GM19467 (cell line): ENCODE measurements around the gene AAMDC.
"Not testable (repeated sequence)": the region's sequence is repeated elsewhere in the genome, so short reads cannot be mapped to it uniquely, and the experiment has no call there.

Experiments used
- ATAC-seq: cut with Tn5 transposase; IDR thresholded peaks from one replicate; pipeline ENCODE4 v1.9.1; 2021; ENCODE audit warnings: mild to moderate bottlenecking, moderate library complexity; ENCODE audit not compliant: unreplicated experiment

AAMDC gene

DNA sequence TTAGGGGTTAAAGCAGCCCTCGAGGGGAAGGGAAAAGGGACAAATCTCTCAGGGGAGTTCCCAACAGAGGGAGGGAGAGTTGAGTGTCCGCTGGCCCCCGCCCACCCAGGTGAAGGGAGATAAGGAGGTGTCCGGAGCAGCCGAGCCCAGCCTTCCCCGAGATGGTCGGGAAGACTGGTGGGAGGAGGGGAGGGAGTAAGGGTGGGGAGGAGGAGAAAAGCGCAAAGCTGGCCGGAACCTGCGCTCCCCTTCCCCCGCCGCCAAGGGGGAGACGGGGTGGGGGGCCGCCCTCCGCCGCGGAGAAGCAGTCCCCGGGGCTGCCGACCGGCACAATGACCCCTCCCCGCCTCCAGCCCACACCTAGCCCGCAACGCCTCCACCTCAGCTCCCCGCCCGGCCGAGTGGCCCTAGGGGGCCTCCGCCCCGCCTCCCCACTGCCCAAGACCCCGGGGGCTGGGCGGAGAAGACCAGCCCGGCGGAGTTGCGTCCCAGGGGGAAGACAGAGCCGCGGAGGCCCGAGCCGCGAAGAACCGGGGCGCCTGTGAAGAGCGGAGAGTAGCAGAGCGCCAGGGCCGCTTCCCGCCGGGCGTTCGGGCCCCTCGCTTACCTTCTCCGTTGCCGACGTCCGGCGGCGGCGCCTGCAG lies 901 bp upstream of the AAMDC start:
- peak; percentile 22 for ATAC-seq

DNA sequence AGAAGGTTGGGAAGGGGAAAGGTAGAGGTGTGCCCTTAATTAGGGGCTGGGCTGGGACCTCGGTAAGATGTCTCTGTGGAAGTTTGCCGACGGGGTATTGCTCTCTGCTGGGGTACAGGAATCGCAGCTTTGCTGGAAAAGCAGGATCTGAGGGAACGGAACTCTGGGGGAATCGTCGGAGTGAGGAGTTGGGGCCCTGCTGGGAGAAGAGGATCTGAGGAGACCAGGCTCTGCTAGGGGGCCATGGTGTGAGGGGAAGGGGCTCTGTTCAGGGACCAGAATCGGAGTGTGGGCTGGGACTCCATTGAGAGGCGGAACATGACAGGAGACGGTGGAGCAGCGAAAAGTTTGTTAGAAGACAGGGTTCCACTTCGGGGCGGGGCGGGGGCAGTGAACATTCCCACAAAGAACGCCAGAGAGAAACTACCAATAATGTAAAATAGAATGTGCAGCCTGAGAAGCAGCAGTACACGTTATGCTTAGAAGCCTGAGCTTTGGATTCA lies 456 bp downstream of the AAMDC start:
- no peak for ATAC-seq

DNA sequence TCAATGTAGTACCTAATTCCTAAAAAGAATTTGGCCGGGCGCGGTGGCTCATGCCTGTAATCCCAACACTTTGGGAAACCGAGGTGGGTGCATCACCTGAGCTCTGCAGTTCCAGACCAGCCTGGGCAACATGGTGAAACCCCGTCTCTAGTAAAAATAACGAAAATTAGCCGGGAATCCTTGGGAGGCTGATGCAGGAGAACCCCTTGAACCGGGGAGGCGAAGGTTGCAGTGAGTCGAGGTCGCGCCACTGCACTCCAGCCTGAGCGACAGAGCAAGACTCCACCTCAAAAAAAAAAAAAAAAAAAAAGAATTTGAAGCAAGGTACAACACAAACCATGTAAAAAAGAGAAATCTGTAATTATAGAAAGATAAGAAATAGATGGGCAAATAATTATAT lies 1.2 kb downstream of the AAMDC start:
- ATAC-seq, result not testable (repeated sequence)

DNA sequence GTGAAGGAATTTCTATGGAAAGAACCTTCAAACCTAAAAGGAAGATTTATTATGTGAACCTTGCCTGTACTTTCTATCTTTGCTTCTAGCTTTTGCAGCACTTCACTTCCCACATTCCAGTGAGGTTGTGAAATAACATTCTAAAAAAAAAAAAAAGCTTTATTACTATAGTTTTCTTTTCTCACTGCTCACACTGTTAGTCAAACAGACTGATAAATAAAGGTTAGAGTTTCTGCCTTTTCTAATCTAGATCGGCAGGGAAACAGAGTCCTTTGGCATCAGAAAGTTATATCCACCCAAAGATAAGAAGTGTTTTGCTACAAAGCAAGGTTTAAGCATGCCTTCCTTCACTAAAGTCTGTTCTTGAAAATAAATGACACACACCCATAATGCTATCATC lies 2.8 kb downstream of the AAMDC start:
- ATAC-seq, result no peak

DNA sequence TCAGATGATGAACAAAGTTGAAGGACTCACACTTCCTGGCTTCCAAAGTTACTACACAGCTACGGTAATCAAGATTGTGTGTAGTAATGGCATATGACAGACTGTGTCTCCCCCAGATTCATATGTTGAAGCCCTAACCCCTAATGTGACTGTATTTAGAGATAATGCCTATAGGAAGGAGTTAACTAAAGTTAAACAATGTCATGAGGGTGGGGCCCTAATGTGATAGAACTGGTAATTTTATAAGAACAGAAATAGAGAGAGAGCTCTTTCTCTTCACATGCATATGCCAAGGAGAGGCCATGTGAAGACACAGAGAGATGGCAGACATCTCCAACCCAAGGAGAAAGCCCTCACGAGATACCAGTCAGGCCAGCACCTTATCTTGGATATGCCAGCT lies 8.0 kb downstream of the AAMDC start:
- ATAC-seq, result no peak

DNA sequence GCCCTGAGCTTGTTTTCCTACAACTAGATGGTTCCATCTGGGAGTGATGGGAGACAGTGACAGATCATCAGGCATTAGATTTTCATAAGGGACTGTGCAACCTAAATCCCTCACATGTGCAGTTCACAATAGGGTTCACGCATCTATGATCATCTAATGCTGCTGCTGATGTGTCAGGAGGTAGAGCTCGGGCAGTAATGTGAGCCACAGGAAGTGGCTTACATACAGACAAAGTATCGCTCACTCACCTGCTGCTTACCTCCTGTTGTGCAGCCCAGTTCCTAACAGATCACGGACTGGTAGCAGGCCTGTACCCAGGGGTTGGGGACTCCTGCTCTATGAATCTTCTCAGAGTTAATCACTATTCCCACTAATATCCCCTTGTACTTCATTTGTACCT lies 12.4 kb downstream of the AAMDC start:
- no peak for ATAC-seq

DNA sequence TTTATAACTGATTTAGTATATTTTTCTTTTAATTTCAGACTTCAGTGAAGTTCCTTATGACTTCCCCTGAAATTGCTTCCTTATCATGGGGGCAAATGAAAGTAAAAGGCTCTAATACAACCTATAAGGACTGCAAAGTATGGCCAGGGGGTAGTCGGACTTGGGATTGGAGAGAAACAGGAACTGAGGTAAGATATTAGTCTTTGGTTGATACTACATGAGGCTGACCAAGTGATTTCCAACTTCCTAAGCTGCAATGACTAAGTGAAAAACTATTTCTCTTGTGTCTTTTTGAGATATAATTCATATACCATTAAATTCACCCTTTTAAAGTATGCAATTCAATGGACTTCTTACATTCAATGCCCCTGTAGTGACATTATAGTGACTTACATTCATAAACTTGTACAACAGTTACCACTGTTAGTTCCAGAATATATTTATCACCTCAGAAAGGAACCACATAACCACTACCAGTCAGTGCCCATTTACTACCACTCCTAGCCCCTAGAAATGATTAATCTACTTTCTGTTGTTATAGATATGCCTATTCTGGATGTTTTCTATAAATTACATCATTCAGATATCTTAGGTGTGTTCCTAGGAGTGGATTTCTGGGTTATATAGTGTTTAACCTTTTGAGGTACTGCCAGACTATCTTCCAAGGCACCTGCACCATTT lies 21.6 kb downstream of the AAMDC start:
- ATAC-seq, result no peak

DNA sequence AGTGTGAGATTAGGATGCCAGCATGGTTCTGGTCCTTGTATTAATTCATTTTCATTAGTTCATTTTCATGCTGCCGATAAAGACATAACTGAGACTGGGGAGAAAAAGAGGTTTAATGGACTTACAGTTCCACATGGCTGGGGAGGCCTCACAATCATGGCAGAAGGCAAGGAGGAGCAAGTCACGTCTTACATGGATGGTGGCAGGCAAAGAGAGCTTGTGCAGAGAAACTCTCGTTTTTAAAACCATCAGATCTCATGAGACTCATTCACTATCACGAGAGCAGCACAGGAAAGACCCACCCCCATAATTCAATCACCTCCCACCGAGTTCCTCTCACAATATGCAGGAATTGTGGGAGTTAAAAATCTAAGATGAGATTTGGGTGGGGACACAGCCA lies 22.8 kb downstream of the AAMDC start:
- ATAC-seq, result not testable (repeated sequence)

DNA sequence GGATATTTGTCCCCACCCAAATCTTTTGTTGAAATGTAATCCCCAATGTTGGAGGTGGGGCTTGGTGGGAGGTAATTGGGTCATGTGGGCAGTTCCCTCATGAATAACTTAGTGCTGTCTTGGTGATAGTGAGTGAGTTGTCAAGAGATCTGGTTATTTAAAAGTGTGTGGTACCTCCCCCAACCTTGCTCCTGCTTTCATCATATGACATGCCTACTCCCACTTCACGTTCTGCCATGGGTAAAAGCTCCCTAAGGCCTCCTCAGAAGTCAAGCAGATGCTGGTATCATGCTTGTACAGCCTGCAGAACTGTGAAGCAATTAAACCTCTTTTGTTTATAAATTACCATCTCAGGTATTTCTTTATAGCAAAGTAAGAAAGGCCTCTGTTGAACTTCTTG lies 30.6 kb downstream of the AAMDC start:
- no peak for ATAC-seq

DNA sequence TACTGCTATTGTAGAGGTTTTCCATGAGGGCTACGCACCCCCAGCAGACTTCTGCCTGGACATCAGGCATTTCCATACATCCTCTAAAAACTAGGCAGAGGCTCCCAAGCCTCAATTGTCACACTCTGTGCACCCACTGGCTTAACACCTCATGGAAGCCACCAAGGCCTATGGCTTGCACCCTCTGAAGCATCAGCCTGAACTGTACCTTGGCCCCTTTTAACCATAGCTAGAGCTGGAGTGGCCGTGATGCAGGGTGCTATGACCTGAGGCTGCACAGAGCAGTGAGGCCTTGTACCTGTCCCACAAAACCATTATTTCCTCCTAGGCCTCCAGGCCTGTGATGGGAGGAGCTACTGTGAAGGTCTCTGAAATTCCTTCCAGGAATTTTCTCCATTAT lies 33.9 kb downstream of the AAMDC start:
- ATAC-seq, result no peak

DNA sequence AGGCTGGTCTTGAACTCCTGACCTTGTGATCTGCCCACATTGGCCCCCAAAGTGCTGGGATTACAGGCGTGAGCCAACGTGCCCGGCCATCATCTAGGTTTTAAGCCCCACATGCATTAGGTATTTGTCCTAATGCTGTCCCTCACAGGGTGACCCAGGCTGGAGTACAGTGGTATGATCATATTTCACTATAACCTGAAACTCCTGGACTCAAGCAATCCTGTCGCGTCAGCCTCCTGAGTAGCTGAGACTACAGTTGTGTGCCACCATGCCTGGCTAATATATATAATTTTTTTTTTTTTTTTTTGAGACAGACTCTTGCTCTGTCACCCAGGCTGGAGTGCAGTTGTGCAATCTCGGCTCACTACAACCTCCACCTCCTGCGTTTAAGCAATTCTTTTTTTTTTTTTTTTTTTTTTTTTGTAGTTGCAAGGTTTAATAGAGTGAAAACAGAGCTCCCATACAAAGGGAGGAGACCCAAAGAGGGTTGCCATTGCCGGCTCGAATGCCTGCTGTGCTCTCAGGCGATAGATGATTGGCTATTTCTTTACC lies 37.0 kb downstream of the AAMDC start:
- ATAC-seq, result not testable (repeated sequence)

DNA sequence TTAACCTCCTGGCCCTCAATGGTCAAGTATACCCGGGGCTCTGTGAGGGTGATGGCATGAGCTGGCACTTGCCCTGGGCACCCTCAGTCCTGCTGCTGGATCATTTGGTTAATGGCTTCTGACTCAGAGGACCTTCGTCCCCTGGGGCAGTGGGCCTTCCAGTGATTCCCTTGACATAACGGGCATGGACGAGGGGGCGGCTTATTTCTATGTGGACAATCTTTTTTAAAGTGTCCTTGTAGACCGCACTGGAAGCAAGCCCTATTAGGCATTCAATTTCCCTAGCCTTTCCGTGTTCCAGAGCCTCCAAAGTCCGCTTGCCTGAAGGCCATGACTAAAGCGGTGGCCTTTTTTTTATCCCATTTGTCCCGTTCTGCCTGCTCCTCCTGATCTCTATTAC lies 40.5 kb downstream of the AAMDC start:
- not testable (repeated sequence) for ATAC-seq

DNA sequence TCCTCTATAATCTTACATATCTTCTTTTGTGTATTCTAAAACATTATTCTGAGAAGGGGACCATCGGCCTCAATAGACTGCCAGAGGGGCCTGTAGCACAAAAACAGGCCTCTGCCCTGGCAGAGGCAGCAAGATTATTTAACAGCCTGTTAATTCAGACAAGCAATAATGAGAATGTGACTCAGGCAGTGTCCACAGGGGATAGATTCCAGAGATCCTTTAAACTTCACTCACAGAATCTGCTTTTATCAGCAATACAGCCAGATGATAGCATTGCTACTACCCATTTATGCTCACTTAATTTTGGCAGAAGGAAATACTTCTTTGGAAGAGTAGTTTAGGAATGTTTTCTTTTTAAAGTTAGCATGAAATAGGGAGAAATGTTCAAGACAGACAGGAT lies 44.9 kb downstream of the AAMDC start:
- no peak for ATAC-seq

DNA sequence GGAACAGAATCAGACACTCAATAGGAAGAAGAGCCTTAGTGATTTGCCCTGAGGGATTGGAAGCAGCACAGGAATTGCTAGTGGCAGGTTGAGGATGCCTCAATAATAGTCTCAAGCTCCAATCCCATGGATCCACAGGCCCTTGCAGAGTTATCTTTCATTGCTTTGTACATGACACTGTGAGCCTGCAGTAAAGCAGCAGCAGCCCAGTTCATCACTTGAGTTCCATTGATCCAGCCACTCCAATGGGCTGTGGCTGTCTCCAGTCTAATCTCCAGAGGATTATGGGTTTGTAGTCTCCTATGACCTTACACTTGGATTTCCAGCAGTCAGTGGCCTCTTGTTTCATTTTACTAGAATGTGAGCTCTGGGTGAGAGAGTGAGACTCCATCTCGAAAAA lies 45.4 kb downstream of the AAMDC start:
- no peak for ATAC-seq

DNA sequence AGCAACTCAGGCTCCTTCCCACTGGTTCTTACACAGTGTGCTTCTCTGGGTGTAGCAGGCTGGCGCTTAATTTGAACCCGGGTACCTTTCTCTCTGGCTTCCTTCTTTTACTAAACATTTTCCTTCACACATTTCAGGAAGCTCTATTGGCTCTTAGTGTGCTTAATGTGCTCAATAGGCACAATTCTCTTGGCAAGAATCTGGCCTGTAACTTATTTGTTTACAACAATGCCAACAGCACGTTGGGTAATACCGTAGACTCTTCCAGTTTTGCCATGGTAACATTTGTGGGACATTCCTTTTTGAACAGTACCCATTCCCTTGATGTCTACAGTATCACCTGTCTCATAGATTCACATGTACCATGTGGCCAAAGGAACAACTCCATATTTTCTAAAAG lies 47.8 kb downstream of the AAMDC start:
- ATAC-seq, result no peak

DNA sequence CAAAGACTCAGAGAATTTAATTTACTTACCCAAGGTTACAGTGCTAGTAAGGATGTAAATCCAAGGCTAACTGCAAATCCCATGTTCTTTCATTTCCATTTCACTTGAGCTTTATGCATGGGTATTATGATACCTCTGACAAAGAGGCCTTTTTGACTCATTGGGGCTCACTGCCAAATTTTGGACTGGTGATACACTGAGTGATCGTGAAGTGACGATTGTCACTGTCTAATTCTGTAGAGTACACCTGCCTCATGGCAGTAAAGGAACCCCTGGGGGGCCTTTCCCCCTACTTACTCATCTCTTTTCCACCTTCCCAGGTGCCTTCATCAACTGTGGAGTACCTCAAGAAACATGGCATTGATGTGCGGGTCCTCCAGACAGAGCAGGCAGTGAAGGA lies 50.9 kb downstream of the AAMDC start:
- ATAC-seq, result no peak

DNA sequence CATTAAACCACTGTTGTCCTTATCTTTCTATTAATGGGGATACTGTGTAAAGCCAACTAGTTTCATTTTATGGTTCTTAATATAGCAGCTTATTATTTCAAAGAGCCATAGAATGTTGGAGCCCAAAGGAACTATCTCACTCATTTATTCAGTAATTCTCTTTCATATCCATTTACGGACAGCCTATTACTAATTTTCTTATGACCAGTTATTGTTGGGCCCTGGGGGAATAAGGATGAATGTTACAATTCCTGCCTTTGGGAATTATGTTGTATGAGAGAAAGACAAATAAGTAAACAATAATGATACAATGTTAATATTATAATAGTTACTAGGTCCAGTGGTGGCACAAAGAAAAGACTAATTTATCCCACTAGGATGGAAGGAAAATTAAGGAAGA lies 52.4 kb downstream of the AAMDC start:
- ATAC-seq, result no peak

DNA sequence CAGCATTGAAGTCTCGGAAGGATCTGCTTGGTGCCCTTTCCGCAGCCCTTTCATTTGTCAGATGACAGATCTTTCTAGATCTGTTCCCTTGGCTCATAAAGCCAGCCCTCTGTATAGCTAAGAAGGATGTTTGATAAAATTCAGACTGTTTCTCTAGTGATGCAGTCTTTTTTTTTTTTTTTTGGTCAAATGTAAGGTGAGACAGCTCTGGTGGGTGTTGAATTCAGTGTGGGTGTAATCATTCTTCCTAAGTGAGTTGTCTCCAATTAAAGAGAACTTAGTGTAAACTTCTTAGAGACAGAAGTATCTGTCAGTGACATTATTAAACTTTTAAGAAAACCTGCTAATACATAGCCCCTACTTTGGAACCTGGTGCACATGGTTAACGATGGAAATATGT lies 53.3 kb downstream of the AAMDC start:
- no peak for ATAC-seq

DNA sequence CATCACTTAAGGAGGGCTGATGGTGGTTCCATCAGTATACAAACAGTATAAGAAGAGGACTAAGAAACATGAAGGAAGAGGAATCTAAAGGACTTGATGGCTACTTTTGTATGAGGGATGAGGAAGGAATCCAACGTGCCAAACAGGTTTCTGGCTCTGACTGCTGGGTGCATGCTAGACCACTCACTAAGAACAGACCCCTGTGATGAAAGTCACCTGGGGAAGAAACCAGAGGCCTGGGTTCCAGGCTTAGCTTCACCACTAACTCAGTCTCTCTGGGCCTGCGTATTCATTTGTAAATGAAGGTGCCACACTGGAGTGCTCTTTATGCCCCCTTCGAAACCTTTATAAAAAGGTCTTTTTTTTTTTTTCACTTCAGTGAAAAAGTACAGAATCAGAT lies 55.1 kb downstream of the AAMDC start:
- ATAC-seq, result no peak

DNA sequence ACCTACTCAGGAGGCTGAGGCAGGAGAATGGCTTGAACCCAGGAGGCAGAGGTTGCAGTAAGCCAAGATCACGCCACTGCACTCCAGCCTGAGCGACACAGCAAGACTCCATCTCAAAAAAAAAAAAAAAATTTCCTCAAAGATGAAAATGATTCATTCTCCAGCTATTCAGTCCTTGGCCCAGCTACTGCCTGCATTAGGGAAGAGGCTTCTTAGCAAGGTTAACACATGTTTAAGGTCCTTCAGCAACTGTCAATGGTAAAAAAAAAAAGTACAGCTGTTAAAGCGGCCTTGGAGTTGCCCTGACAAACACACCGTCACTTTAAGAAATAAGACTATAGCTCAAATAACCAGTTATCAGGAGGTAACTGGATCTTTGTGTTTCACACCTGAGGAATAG lies 57.3 kb downstream of the AAMDC start:
- not testable (repeated sequence) for ATAC-seq

DNA sequence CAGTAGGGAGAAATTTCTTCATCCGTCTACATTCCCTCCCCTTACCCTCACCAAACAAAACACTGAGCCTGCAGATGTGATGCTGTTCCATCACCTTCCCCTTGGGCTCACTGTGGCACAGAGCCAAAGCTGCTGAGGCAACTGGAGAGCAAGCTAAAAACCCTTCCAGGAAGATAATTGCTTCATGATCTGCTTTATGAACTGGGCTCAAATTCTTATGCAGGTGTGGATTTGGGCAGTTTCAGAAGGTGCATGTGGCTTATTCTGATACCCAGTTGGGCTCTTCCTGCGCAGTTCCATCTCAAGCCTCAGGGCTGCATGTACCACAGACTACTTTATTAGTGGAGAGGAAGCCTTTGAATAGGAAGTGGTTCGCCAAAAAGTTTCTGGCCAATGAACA lies 58.3 kb downstream of the AAMDC start:
- ATAC-seq, result no peak

DNA sequence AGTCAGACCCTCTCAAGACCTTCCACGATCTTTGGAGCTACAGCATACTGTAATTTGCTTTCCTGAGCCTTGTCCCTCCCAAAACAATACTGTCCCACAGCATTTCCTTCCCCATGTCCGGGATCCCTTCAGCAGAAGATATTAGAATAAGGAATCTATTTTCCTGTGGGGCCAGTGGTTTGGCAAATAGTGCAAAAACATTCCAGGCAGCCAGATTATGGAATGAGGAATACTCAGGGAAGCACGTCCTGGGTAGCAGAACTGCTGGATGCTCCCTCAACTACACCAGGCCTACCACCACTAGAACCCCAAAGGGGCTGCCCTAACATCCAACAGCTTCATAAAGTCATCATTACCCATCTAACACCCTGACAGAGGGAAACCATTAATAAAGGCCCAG lies 61.5 kb downstream of the AAMDC start:
- no peak for ATAC-seq
